ENCODE measurements around the gene ATP8A1.

The ATP8A1 gene

DNA sequence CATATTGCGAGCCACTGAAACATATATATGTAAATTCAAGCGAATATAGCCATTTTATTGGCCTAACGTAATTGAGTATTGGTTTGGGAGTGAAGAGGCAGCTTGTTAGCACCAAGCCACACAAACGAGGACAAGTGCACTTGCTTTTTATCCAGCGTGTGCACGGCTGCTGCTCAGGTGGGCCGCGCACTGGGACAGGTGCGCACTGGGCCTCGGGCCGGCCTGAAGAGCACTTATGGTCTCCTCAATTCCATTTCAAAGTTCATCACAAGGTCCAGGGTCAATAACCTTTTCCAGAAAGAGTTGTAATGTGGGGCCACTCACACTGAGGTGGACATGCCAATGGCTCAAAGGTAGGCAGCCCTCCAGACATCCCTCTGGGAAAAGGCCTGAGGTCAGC is 95.9 kb downstream of the ATP8A1 start:
- TF ChIP-seq MAX (IDR thresholded peaks at IDR 0.05; ENCODE audit: low read depth, low read length) (no peak), CTCF (IDR thresholded peaks at IDR 0.05; ENCODE audit: low read depth, low read length) (no peak)
- H3K4me3 ChIP-seq (ENCODE audit: low read depth, low read length), result no peak overlapping the region
- DNase-seq (ENCODE audit: low read depth), result no peak

DNA sequence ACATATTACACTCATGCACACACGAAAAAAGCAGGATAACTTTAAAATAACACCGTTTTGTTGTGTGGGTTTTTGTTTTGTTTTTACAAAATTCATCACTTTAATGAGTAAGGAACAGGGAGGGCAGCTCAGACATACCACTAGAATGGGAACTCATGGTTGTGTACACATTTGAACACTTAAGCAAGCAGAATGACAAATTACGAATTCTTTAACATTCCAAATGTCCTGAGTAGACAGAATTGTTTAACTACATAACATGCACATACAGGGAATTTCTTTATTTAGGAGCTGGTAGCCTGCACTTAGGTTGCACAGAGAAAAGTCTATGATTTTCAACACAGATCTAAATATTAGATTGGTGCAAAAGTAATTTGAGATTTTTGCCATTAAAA is 96.4 kb downstream of the ATP8A1 start:
- no peak overlapping the region for H3K4me3 ChIP-seq (ENCODE audit: low read depth, low read length)
- DNase-seq (ENCODE audit: low read depth), result no peak
- TF ChIP-seq POLR2A (IDR thresholded peaks at IDR 0.05; ENCODE audit: extremely low read depth, insufficient read length), result no peak
- no peak for TF ChIP-seq CTCF (IDR thresholded peaks at IDR 0.05; ENCODE audit: low read depth, low read length)
- no peak for TF ChIP-seq MYC (IDR thresholded peaks at IDR 0.05; ENCODE audit: low read depth, low read length)
- TF ChIP-seq MAX (IDR thresholded peaks at IDR 0.05; ENCODE audit: low read depth, low read length), result no peak

DNA sequence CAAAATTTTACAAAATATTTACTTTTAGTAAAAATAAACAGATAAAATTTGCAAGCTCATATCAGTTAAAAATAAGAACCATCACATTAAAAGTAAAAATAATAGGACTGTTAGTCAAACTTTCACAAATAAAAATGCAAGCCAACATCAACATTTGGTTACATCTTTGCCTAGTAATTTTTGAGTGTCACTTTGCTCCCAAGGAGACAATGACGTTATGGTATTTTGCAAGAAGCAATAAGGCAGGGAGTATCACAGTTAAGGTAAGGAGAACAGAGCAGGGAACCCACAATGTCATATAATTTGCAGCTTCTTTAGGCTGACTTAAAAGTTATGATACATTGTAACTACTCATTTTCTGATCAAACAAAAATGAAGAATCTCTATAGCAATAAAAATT is 98.7 kb downstream of the ATP8A1 start:
- TF ChIP-seq POLR2A (IDR thresholded peaks at IDR 0.05; ENCODE audit: extremely low read depth, insufficient read length) (no peak), CTCF (IDR thresholded peaks at IDR 0.05; ENCODE audit: low read depth, low read length) (no peak), MYC (IDR thresholded peaks at IDR 0.05; ENCODE audit: low read depth, low read length) (no peak), MAX (IDR thresholded peaks at IDR 0.05; ENCODE audit: low read depth, low read length) (no peak)
- no peak overlapping the region for H3K4me3 ChIP-seq (ENCODE audit: low read depth, low read length)
- no peak for DNase-seq (ENCODE audit: low read depth)

- no peak overlapping the region for H3K4me3 ChIP-seq (ENCODE audit: low read depth, low read length)
- TF ChIP-seq MYC (IDR thresholded peaks at IDR 0.05; ENCODE audit: low read depth, low read length), result no peak
- no peak for TF ChIP-seq POLR2A (IDR thresholded peaks at IDR 0.05; ENCODE audit: extremely low read depth, insufficient read length)
- TF ChIP-seq MAX (IDR thresholded peaks at IDR 0.05; ENCODE audit: low read depth, low read length), result no peak
- TF ChIP-seq CTCF (IDR thresholded peaks at IDR 0.05; ENCODE audit: low read depth, low read length), result no peak
- no peak for DNase-seq (ENCODE audit: low read depth)
Observed at GRCh38 chr4:42555828-42556227, 101.1 kb downstream of the ATP8A1 start.

GRCh38 chr4:42554072-42554471 is 102.8 kb downstream of the ATP8A1 start:
- DNase-seq (ENCODE audit: low read depth), result no peak
- no peak overlapping the region for H3K4me3 ChIP-seq (ENCODE audit: low read depth, low read length)
- TF ChIP-seq MYC (IDR thresholded peaks at IDR 0.05; ENCODE audit: low read depth, low read length) (no peak), POLR2A (IDR thresholded peaks at IDR 0.05; ENCODE audit: extremely low read depth, insufficient read length) (no peak), MAX (IDR thresholded peaks at IDR 0.05; ENCODE audit: low read depth, low read length) (no peak), CTCF (IDR thresholded peaks at IDR 0.05; ENCODE audit: low read depth, low read length) (no peak)

DNA sequence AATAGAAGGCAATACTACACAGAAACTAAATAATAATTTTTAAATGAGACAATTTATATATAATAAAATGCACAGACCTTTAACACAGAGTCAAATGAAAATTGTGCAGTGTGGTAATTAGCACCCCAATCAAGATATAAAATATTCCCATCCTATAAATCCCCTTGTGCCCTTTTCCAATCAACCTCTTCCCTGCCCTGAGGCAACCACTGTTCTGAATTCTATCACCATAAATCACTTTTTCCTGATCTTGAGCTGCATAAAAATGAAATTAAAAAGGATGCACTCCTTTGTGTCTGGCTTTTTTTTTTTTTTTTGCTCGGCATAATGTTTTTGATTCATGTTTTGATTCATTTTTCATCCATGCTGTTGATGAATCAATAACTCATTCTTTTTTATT is 107.0 kb downstream of the ATP8A1 start:
- TF ChIP-seq POLR2A (IDR thresholded peaks at IDR 0.05; ENCODE audit: extremely low read depth, insufficient read length) (no peak), MAX (IDR thresholded peaks at IDR 0.05; ENCODE audit: low read depth, low read length) (no peak)
- DNase-seq (ENCODE audit: low read depth), result no peak
- H3K4me3 ChIP-seq (ENCODE audit: low read depth, low read length), result no peak overlapping the region

All from NB4 (cell line).